Common myeloid progenitor, CD34-positive (primary cell): ENCODE results near the gene RIMBP3C.
"Not testable (repeated sequence)": the region's sequence is repeated elsewhere in the genome, so short reads cannot be mapped to it uniquely, and the experiment has no call there.

Source experiments
- CTCF ChIA-PET: fragments of 350-600 bp; sonication (Branson Sonifier 250); formaldehyde crosslinking; loops from one replicate; lab custom pipeline; 2021; ENCODE audit warnings: antibody characterized with exemption; lab: Charles Lee
- POLR2A ChIA-PET: fragments of 350-600 bp; sonication (Branson Sonifier 250); formaldehyde crosslinking; loops from one replicate; lab custom pipeline; 2021; ENCODE audit warnings: antibody characterized with exemption; lab: Charles Lee
- DNase-seq, 3 donors: peaks; one replicate each; pipeline versions ENCODE4 v3.0.0 to v3.0.0-alpha.2; 2013
- H3K27ac ChIP-seq, 2 experiments: 1 replicate in 1 of 2; 2 replicates in 1 of 2; pipeline ENCODE4 v1.7.0; 2013; ENCODE audit warnings: inconsistent platforms in 2 of 2, low read length in 2 of 2, mild to moderate bottlenecking in 2 of 2, low read depth in 1 of 2, moderate library complexity in 1 of 2; ENCODE audit not compliant: severe bottlenecking in 2 of 2, insufficient read depth in 1 of 2, poor library complexity in 1 of 2
- H3K27me3 ChIP-seq, 5 experiments: replicated peaks in 2 of 5; 1 replicate in 3 of 5; 2 replicates in 2 of 5; pipeline versions ENCODE4 v1.6.1 to v1.7.0; 2013; ENCODE audit warnings: low read length in 4 of 5, mild to moderate bottlenecking in 2 of 5, moderate library complexity in 2 of 5, inconsistent platforms in 1 of 5; ENCODE audit not compliant: insufficient read depth in 5 of 5, control insufficient read depth in 4 of 5
- H3K36me3 ChIP-seq, 4 experiments: 1 replicate in 2 of 4; 2 replicates in 2 of 4; pipeline versions ENCODE4 v1.6.1 to v1.7.0; 2013; ENCODE audit warnings: low read length in 3 of 4, control low read depth in 1 of 4, mild to moderate bottlenecking in 1 of 4; ENCODE audit not compliant: control insufficient read depth in 4 of 4, insufficient read depth in 4 of 4
- H3K4me1 ChIP-seq, 4 experiments: 1 replicate in 3 of 4; 2 replicates in 1 of 4; pipeline versions ENCODE4 v1.6.1 to v1.7.1; 2013; ENCODE audit warnings: low read length in 3 of 4, mild to moderate bottlenecking in 3 of 4, control low read depth in 1 of 4, inconsistent platforms in 1 of 4, moderate library complexity in 1 of 4; ENCODE audit not compliant: control insufficient read depth in 4 of 4, insufficient read depth in 4 of 4; ENCODE audit errors: control extremely low read depth in 1 of 4
- H3K4me3 ChIP-seq, 7 experiments: 1 replicate in 4 of 7; 2 replicates in 3 of 7; pipeline versions ENCODE4 v1.5.1 to v1.7.0; 2013; ENCODE audit warnings: mild to moderate bottlenecking in 7 of 7, low read length in 6 of 7, moderate library complexity in 6 of 7, inconsistent platforms in 2 of 7, low read depth in 2 of 7, control low read depth in 1 of 7; ENCODE audit not compliant: insufficient read depth in 4 of 7, control insufficient read depth in 1 of 7; ENCODE audit errors: extremely low read depth in 1 of 7
- H3K9me3 ChIP-seq, 5 experiments: 1 replicate in 4 of 5; 2 replicates in 1 of 5; pipeline versions ENCODE4 v1.6.1 to v1.7.1; 2013; ENCODE audit warnings: low read length in 4 of 5, mild to moderate bottlenecking in 2 of 5, inconsistent platforms in 1 of 5, low read depth in 1 of 5, moderate library complexity in 1 of 5; ENCODE audit not compliant: control insufficient read depth in 4 of 5, insufficient read depth in 2 of 5; ENCODE audit errors: control extremely low read depth in 1 of 5
- WGBS: methylation state at CpG from one replicate; pipeline ENCODE4 v1.1.5; 2013; ENCODE audit not compliant: insufficient coverage; 5-methylcytosine and 5-hydroxymethylcytosine counted together

Gene RIMBP3C

DNA sequence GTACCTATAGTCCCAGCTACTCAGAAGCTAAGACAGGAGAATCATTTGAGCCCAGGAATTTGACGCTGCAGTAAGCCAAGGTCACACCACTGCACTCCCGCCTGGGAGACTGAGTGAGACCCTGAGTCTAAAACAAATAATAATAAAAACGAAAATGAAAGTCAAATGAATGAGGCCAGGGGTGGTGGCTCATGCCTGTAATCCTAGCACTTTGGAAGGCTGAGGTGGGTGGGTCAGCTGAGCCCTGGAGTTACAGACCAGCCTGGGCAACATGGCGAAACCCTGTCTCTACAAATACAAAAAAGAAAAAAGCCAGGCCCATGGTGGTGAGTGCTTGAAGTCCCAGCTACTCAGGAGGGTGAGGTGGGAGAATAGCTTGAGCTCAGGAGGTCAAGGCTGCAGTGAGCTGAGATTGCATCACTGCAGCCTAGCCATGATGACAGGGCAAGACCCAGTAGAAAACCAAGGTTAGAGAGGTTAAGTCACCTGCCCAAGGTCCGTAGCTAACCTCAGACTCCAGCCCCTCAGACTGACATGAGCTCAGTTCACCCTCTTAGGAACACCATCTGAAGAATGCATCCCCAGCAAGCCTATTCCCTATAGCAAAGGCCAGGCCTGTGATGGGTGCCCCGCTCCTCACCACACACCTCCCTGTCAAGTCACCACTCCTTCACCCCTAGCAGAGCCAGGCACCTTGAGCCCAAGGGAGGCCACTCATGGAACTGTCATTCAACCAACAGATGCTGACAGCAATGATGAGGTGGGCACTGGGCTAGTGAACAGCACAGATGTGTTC lies 24.4 kb downstream of the RIMBP3C start:
- CTCF ChIA-PET, H3K4me1 ChIP-seq, H3K4me3 ChIP-seq, DNase-seq, H3K36me3 ChIP-seq, H3K9me3 ChIP-seq, H3K27ac ChIP-seq, POLR2A ChIA-PET, H3K27me3 ChIP-seq: not testable (repeated sequence)
- WGBS: no CpG with 5 or more reads among the region's 6 CpGs

DNA sequence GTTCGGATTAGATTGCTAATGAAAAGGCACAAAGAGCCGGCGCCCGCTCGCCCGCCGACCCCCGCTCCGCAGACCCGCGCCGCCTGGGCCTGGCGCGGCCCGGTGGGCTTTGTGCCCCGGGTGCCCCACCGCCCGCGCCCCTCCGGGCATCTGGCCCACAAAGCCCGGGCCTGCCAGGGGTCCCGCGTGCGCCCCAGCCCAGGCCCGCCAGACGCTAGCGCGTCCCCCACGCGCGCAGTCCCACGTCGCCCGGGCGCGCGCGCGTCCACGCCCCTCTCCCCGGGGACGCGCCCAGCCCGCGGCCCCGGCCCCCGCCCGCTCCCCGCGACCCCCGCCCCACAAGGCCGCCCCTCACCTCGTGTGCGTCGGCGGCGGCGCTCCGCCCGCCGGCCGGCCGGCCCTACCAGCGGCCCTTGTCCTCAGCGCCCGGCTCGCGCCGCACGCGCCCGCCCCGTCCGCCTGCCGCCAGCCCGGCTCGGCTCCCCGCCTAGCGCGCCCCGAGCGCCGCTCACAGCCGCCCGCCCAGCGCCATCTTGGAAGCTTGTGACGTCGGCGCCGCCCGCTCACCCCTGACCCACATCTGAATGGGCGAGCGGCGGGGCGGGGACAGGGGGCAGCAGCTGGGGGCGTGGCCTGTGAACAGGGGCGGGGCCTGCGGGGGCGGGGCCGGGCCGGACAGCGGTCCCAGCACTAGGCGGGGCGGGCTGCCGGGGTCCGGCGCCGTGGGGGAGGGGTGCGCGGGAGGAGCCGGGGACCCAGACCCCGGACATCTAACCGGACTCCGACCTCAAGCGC lies 34.1 kb downstream of the RIMBP3C start:
- CTCF ChIA-PET, H3K27ac ChIP-seq, H3K36me3 ChIP-seq, H3K9me3 ChIP-seq, DNase-seq, H3K4me1 ChIP-seq, POLR2A ChIA-PET, H3K4me3 ChIP-seq, H3K27me3 ChIP-seq: not testable (repeated sequence)
- WGBS: no CpG with 5 or more reads among the region's 115 CpGs

DNA sequence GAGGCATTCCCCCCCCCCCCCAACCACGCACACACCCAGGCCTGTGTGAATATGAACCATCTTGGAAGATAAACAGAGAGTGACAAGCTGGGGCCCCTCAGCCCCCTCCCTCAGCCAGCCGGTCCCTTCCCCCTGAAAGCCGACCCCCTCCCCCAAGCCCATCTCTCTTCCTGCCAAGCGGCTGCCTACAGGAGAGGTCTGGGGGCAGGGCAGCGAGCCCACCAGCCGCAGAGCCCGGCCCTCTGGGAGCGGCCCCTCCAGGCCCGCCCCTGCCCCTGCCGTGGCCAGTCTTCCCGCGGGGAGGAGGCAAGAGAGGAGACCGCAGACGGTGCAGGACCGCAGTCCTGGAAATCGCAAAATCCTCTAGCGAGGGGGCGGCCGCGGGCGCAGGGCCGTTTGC lies 34.7 kb downstream of the RIMBP3C start:
- POLR2A ChIA-PET, H3K36me3 ChIP-seq, H3K4me1 ChIP-seq, H3K9me3 ChIP-seq, H3K4me3 ChIP-seq, CTCF ChIA-PET, H3K27me3 ChIP-seq, DNase-seq, H3K27ac ChIP-seq: not testable (repeated sequence)
- WGBS: no CpG with 5 or more reads among the region's 22 CpGs

DNA sequence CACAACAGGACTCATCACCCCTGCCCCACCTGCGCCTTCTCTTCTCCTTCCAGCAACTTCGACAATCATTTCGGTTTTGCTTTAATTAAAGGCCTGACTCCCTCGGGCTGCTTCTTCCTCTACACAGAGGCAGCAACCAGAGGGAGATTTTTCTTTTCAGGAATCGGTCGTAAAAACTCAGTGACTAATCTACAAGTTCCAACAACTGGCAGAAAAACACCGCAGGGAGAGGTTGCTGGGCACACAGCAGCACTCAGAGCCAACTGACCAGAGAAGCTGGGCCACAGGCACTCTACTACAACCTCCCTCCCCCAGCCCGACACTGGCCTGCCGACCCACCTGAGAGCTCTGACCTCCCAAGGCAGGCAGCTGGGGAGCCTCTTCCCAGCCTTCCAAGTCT lies 36.0 kb downstream of the RIMBP3C start:
- H3K36me3 ChIP-seq, H3K27me3 ChIP-seq, CTCF ChIA-PET, H3K27ac ChIP-seq, H3K4me3 ChIP-seq, DNase-seq, POLR2A ChIA-PET, H3K9me3 ChIP-seq, H3K4me1 ChIP-seq: not testable (repeated sequence)
- no CpG with 5 or more reads among the region's 9 CpGs for WGBS

DNA sequence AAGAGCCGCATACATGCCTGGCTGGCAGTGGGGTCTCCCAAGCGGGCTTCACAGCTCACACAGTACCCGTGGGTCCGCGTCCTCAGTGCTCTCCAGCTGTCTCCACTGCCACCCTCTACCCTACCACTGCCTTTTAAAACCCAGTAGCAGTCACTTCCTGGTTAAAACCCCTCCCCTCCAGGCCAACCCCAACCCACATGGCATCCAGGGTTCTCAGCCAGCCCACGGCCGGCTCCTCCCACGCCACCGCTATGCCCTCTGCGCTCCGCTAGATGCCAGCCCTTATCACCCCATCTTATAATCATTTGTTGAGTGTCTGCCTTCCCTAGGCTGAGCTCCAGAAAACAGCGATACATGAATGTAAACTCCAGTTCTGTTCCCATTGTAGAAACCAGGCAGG lies 37.1 kb downstream of the RIMBP3C start:
- no CpG with 5 or more reads among the region's 12 CpGs for WGBS
- DNase-seq, CTCF ChIA-PET, POLR2A ChIA-PET, H3K9me3 ChIP-seq, H3K27me3 ChIP-seq, H3K4me3 ChIP-seq, H3K27ac ChIP-seq, H3K36me3 ChIP-seq, H3K4me1 ChIP-seq: not testable (repeated sequence)

DNA sequence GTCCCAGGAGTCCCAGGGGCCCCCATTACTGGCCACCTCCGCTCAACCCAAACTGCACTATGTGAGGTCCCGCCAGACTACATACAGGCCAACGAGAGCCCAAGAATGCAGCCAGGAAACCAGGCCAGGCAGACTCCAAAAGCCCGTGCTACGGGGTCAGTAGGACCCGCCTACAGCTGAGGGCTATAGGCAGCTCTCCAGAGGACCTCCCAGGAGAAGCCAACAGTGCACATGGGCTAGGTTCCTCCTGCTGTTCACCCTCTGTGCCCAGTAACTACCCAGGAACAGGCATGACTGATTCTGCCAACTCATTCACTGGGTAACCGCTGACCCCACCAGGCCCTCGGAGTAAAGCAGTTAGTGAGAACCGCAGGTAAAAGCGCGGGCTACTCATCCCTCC lies 39.2 kb downstream of the RIMBP3C start:
- DNase-seq, H3K27ac ChIP-seq, H3K27me3 ChIP-seq, CTCF ChIA-PET, H3K9me3 ChIP-seq, H3K4me3 ChIP-seq, POLR2A ChIA-PET, H3K36me3 ChIP-seq, H3K4me1 ChIP-seq: not testable (repeated sequence)
- no CpG with 5 or more reads among the region's 11 CpGs for WGBS

DNA sequence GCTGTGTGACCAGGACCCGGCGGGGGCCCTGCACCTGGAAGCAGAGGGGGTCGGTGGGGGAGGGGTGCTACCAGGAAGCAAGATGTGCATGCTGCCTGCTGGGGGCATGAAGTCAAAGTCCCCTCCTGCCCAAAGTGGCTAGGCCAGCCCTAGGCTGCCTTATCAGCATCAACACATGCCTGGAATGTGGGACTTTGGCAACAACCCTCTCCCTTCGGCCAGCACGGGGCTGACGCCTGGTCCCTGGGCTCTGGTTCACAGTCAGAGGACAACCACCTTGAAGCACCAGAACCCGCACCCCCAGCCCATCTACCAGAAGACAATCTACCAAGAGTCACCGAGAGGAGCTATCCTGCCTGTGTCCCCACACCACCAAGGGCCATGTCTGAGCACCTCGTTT lies 40.9 kb downstream of the RIMBP3C start:
- DNase-seq, H3K27ac ChIP-seq, H3K27me3 ChIP-seq, H3K4me1 ChIP-seq, H3K36me3 ChIP-seq, H3K4me3 ChIP-seq, CTCF ChIA-PET, POLR2A ChIA-PET, H3K9me3 ChIP-seq: not testable (repeated sequence)
- no CpG with 5 or more reads among the region's 9 CpGs for WGBS
